Smooth muscle cell (in vitro differentiated cells): Measurements from ENCODE around the gene HTR2A. TPM values are rescaled to one million over a fixed set of nuclear protein-coding genes. Genes with fewer than 3 reads are reported as not detected.

Experiments
- DNase-seq: peaks from one replicate; lab custom pipeline; 2025; ENCODE audit not compliant: unreplicated experiment; lab: John Stamatoyannopoulos, UW
- H2AFZ ChIP-seq: fragments of 200-600 bp; sonication (generic); 2 replicates; pipeline ENCODE4 v1.6.0; 2016; ENCODE audit warnings: antibody characterized with exemption, low read depth, mild to moderate bottlenecking
- H3F3A ChIP-seq: fragments of 200-600 bp; sonication (generic); 2 replicates; pipeline ENCODE4 v1.6.0; 2017; ENCODE audit warnings: antibody characterized with exemption, low read depth
- H3K27ac ChIP-seq: fragments of 200-600 bp; sonication (generic); 2 replicates; pipeline ENCODE4 v1.5.1; 2016; ENCODE audit warnings: low read depth, mild to moderate bottlenecking
- H3K27me3 ChIP-seq: fragments of 200-600 bp; sonication (generic); 2 replicates; pipeline ENCODE4 v1.6.1; 2016; ENCODE audit warnings: low read depth, mild to moderate bottlenecking
- H3K36me3 ChIP-seq: fragments of 200-600 bp; sonication (generic); 2 replicates; pipeline ENCODE4 v1.5.1; 2016; ENCODE audit warnings: low read depth
- H3K4me1 ChIP-seq: fragments of 200-600 bp; sonication (generic); 2 replicates; pipeline ENCODE4 v1.5.1; 2016; ENCODE audit warnings: low read depth
- H3K4me2 ChIP-seq: fragments of 200-600 bp; sonication (generic); 2 replicates; pipeline ENCODE4 v1.6.0; 2016; ENCODE audit warnings: mild to moderate bottlenecking
- H3K4me3 ChIP-seq: fragments of 200-600 bp; sonication (generic); 2 replicates; pipeline ENCODE4 v1.5.1; 2016; ENCODE audit warnings: mild to moderate bottlenecking
- H3K79me2 ChIP-seq: fragments of 200-600 bp; sonication (generic); 2 replicates; pipeline ENCODE4 v1.6.0; 2016; ENCODE audit warnings: low read depth, mild to moderate bottlenecking
- H3K9ac ChIP-seq: fragments of 200-600 bp; sonication (generic); 2 replicates; pipeline ENCODE4 v1.6.0; 2016; ENCODE audit warnings: low read depth
- H3K9me3 ChIP-seq: fragments of 200-600 bp; sonication (generic); replicated peaks from 2 replicates; pipeline ENCODE4 v1.5.1; 2016; ENCODE audit warnings: low read depth
- H4K20me1 ChIP-seq: fragments of 200-600 bp; sonication (generic); 2 replicates; pipeline ENCODE4 v1.6.0; 2016; ENCODE audit warnings: low read depth
- WGBS: methylation state at CpG from one replicate; pipeline ENCODE4 v1.1.7; 2016; ENCODE audit warnings: low lambda C conversion rate; 5-methylcytosine and 5-hydroxymethylcytosine counted together
- polyA plus RNA-seq: library from polyadenylated mRNA; unstranded; fragments of >200 nt; fragmentation: Nextera tagmentation; extraction: Ambion mirVana; gene quantifications from 2 replicates; pipeline ENCODE4 v1.2.1, GENCODE V29; 2016
- total RNA-seq: library from RNA; depleted of rRNA; stranded (reverse); fragments of >200 nt; gene quantifications from 2 replicates; pipeline ENCODE4 v1.2.3, GENCODE V29; 2014
- TF ChIP-seq, protein P1 (sequence below): fragments of 200-600 bp; sonication (generic); IDR thresholded peaks from 2 replicates; pipeline ENCODE4 v1.5.1; 2017; ENCODE audit warnings: borderline replicate concordance, mild to moderate bottlenecking, antibody characterized with exemption; ENCODE audit not compliant: insufficient read depth, poor library complexity, severe bottlenecking

Gene HTR2A
- total and polyA plus RNA-seq, 2 experiments from 2014 or later: 2.8 to 2.9 TPM

DNA sequence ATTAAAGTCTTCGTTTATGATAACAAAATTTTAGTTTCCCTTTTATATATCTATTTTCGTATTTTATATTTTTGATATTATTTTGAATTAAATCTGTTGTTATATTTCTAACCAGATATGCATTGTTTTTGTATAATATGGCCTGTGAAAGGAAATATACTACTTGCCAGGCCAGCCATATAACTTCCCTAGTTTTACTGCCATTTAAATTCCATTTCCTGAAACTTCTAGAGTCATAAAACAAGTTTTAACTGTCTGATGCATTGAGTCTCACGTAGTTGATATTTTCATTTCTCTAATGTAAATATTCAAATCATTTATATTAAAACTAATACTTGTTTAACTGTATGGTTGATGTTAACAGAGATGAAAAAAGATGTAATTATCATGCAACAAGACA, 113.3 kb downstream of the HTR2A start:
- H3K4me1 ChIP-seq: no peaks in the 10 kb centered on the region
- 95% methylated on average over 3 of the region's 3 CpGs for WGBS

DNA sequence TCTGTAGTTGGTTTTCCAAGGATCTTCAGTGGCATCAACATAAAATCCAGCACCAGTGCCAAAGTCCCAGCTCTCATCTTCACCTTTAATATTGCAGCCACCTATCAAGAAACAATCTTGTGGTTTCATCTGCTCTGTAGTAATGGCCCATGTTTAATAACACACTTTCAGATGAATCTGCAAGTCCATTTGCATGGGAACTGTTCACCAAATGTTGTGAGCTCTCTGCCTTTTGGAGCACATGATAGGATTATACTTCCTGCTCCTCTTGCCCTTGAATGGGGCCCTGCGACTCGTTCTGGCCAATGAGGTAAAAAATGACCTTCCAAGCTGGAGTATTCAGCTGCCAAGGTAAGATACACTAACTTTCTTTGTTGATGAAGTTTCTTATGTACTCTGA, 114.2 kb downstream of the HTR2A start:
- Histone ChIP-seq H3K27ac (no peak overlapping the region), H3K9me3 (no peaks in the 10 kb centered on the region), H3K9ac (no peak overlapping the region), H4K20me1 (peaks cover 11% of the 10 kb centered on the region), H3K79me2 (no peaks in the 10 kb centered on the region), H2AFZ (no peak overlapping the region), H3K4me2 (no peak overlapping the region), H3K36me3 (peaks cover 65% of the 10 kb centered on the region), H3K27me3 (no peaks in the 10 kb centered on the region), H3K4me1 (no peaks in the 10 kb centered on the region), H3F3A (no peaks in the 10 kb centered on the region), H3K4me3 (no peak overlapping the region)
- TF ChIP-seq, protein P1, sequence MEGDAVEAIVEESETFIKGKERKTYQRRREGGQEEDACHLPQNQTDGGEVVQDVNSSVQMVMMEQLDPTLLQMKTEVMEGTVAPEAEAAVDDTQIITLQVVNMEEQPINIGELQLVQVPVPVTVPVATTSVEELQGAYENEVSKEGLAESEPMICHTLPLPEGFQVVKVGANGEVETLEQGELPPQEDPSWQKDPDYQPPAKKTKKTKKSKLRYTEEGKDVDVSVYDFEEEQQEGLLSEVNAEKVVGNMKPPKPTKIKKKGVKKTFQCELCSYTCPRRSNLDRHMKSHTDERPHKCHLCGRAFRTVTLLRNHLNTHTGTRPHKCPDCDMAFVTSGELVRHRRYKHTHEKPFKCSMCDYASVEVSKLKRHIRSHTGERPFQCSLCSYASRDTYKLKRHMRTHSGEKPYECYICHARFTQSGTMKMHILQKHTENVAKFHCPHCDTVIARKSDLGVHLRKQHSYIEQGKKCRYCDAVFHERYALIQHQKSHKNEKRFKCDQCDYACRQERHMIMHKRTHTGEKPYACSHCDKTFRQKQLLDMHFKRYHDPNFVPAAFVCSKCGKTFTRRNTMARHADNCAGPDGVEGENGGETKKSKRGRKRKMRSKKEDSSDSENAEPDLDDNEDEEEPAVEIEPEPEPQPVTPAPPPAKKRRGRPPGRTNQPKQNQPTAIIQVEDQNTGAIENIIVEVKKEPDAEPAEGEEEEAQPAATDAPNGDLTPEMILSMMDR: no peak
- 95% methylated on average over 2 of the region's 2 CpGs for WGBS
- DNase-seq: no peak

More for the DNA sequence above, 113.3 kb downstream of the HTR2A start:
- H3K9ac ChIP-seq: no peak overlapping the region
- H3K27ac ChIP-seq: no peak overlapping the region
- H3K27me3 ChIP-seq: no peaks in the 10 kb centered on the region
- no peaks in the 10 kb centered on the region for H3K9me3 ChIP-seq
- DNase-seq: no peak
- H3K36me3 ChIP-seq: peaks cover 62% of the 10 kb centered on the region
- no peak overlapping the region for H3K4me2 ChIP-seq
- no peaks in the 10 kb centered on the region for H3K79me2 ChIP-seq
- TF ChIP-seq, protein P1: no peak
- peaks cover 11% of the 10 kb centered on the region for H4K20me1 ChIP-seq
- no peak overlapping the region for H3K4me3 ChIP-seq
- no peak overlapping the region for H2AFZ ChIP-seq
- H3F3A ChIP-seq: no peaks in the 10 kb centered on the region

DNA sequence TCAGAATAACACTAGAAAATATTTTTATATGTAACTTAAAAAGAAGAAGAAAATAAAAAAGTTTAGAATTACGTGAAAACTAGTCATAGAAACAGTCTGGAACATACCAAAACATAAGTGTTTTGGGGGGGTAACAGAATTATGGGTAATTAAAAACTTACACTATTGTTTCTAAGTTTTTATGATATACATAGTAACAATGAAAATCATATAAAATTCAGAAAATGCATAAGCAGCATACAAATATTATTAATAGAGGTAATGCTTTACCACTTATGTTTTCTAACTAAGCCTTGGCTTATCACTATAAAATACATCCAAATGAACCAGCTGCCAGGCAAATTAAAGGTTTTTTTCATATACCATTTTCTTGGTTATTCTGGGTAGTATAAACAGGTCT, 114.8 kb downstream of the HTR2A start:
- Histone ChIP-seq H3K27ac (no peak overlapping the region), H3K9ac (no peak overlapping the region), H3K9me3 (no peaks in the 10 kb centered on the region), H3K4me2 (no peak overlapping the region), H3K36me3 (peaks cover 65% of the 10 kb centered on the region), H3K4me3 (no peak overlapping the region), H4K20me1 (peaks cover 11% of the 10 kb centered on the region), H3K79me2 (no peaks in the 10 kb centered on the region), H3K27me3 (no peaks in the 10 kb centered on the region), H3F3A (no peaks in the 10 kb centered on the region), H3K4me1 (no peaks in the 10 kb centered on the region), H2AFZ (no peak overlapping the region)
- DNase-seq: no peak
- TF ChIP-seq, protein P1: no peak
- whole genome bisulfite sequencing: 100% methylated on average over 1 of the region's 1 CpG

Other genes starting within 250 kb of the HTR2A start
- gene ESD, start 99.9 kb downstream of the HTR2A start, total RNA-seq: 133 and 147 TPM in 2 replicates
- 142 and 146 TPM in 2 replicates for gene ESD, start 99.9 kb downstream of the HTR2A start, polyA plus RNA-seq